Peyer's patch (tissue), 4 donors: ENCODE measurements around the gene GPC5. TPM values are rescaled to one million over a fixed set of nuclear protein-coding genes. Genes with fewer than 3 reads are reported as not detected.

Source experiments
- DNase-seq, 3 donors: peaks; one replicate each; pipeline ENCODE4 v3.0.0-alpha.2; 2017 to 2019
- H3K27ac ChIP-seq, 4 donors: fragments of 200-600 bp; sonication (generic); one replicate each; pipeline ENCODE4 v1.5.1; 2016 to 2019
- H3K27me3 ChIP-seq, 2 donors: fragments of 200-600 bp; sonication (generic); one replicate each; pipeline ENCODE4 v1.5.1; 2019
- H3K36me3 ChIP-seq, 3 donors: fragments of 200-600 bp; sonication (generic); one replicate each; pipeline ENCODE4 v1.5.1; 2016 to 2019
- H3K4me1 ChIP-seq, 4 donors: fragments of 200-600 bp; sonication (generic); one replicate each; pipeline ENCODE4 v1.5.1; 2016 to 2019
- H3K4me3 ChIP-seq, 4 donors: fragments of 200-600 bp; sonication (generic); 1 replicate in 3 of 4; 2 replicates in 1 of 4; pipeline ENCODE4 v1.5.1; 2016 to 2019; ENCODE audit warnings: mild to moderate bottlenecking in 1 of 4
- H3K9me3 ChIP-seq, 4 donors: fragments of 200-600 bp; sonication (generic); one replicate each; pipeline ENCODE4 v1.5.1; 2016 to 2019; ENCODE audit warnings: mild to moderate bottlenecking in 1 of 4
- POLR2A ChIP-seq, 2 donors: fragments of 450-650 bp; IDR thresholded peaks; one replicate each; pipeline ENCODE4 v1.5.1; 2017; ENCODE audit warnings: antibody characterized with exemption in 2 of 2, mild to moderate bottlenecking in 2 of 2, moderate library complexity in 2 of 2
- total RNA-seq, 4 donors: library from RNA; depleted of rRNA; stranded (reverse); fragments of >200 nt; gene quantifications; one replicate each; pipeline ENCODE4 v1.1.0, GENCODE V29; 2016
- TF ChIP-seq, protein P1 (sequence below), 6 experiments: fragments of 450-650 bp in 4 of 6; fragments of 200-600 bp in 2 of 6; sonication (generic) in 1 of 6; IDR thresholded peaks; one replicate each; pipeline ENCODE4 v1.5.1; 2017 to 2019; ENCODE audit warnings: antibody characterized with exemption in 6 of 6, mild to moderate bottlenecking in 3 of 6, moderate library complexity in 1 of 6

The GPC5 gene
- total RNA-seq, 4 donors from 2014 or later: 4.1 TPM; not detected in 3

GRCh38 chr13:92451060-92451459 is 1052.6 kb downstream of the GPC5 start:
- TF ChIP-seq, protein P1, sequence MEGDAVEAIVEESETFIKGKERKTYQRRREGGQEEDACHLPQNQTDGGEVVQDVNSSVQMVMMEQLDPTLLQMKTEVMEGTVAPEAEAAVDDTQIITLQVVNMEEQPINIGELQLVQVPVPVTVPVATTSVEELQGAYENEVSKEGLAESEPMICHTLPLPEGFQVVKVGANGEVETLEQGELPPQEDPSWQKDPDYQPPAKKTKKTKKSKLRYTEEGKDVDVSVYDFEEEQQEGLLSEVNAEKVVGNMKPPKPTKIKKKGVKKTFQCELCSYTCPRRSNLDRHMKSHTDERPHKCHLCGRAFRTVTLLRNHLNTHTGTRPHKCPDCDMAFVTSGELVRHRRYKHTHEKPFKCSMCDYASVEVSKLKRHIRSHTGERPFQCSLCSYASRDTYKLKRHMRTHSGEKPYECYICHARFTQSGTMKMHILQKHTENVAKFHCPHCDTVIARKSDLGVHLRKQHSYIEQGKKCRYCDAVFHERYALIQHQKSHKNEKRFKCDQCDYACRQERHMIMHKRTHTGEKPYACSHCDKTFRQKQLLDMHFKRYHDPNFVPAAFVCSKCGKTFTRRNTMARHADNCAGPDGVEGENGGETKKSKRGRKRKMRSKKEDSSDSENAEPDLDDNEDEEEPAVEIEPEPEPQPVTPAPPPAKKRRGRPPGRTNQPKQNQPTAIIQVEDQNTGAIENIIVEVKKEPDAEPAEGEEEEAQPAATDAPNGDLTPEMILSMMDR (IDR thresholded peaks at IDR 0.05): no peak
- no peak for TF ChIP-seq POLR2A (IDR thresholded peaks at IDR 0.05)

GRCh38 chr13:92452840-92453239 is 1054.4 kb downstream of the GPC5 start:
- TF ChIP-seq, protein P1 (IDR thresholded peaks at IDR 0.05): no peak
- no peak for TF ChIP-seq POLR2A (IDR thresholded peaks at IDR 0.05)
- Histone ChIP-seq H3K9me3 (no peaks in the 10 kb centered on the region), H3K4me1 (no peaks in the 10 kb centered on the region), H3K4me3 (no peak overlapping the region), H3K36me3 (no peaks in the 10 kb centered on the region), H3K27me3 (no peaks in the 10 kb centered on the region), H3K27ac (no peak overlapping the region)
- DNase-seq: no peak

More at GRCh38 chr13:92451060-92451459, 1052.6 kb downstream of the GPC5 start:
- Histone ChIP-seq H3K4me1 (no peaks in the 10 kb centered on the region), H3K27me3 (no peaks in the 10 kb centered on the region), H3K9me3 (no peaks in the 10 kb centered on the region), H3K36me3 (no peaks in the 10 kb centered on the region), H3K27ac (no peak overlapping the region), H3K4me3 (no peak overlapping the region)
- DNase-seq: no peak

GRCh38 chr13:92459306-92459705 is 1060.9 kb downstream of the GPC5 start:
- Histone ChIP-seq H3K9me3 (no peaks in the 10 kb centered on the region), H3K27ac (no peak overlapping the region), H3K27me3 (no peaks in the 10 kb centered on the region), H3K36me3 (no peaks in the 10 kb centered on the region), H3K4me1 (no peaks in the 10 kb centered on the region), H3K4me3 (no peak overlapping the region)
- TF ChIP-seq POLR2A (IDR thresholded peaks at IDR 0.05): no peak
- TF ChIP-seq, protein P1 (IDR thresholded peaks at IDR 0.05): no peak
- DNase-seq: no peak

GRCh38 chr13:92460479-92460878 is 1062.1 kb downstream of the GPC5 start:
- Histone ChIP-seq H3K4me3 (no peak overlapping the region), H3K9me3 (no peaks in the 10 kb centered on the region), H3K4me1 (no peaks in the 10 kb centered on the region), H3K36me3 (no peaks in the 10 kb centered on the region), H3K27ac (no peak overlapping the region), H3K27me3 (no peaks in the 10 kb centered on the region)
- TF ChIP-seq, protein P1 (IDR thresholded peaks at IDR 0.05): no peak
- TF ChIP-seq POLR2A (IDR thresholded peaks at IDR 0.05): no peak
- no peak for DNase-seq

DNA sequence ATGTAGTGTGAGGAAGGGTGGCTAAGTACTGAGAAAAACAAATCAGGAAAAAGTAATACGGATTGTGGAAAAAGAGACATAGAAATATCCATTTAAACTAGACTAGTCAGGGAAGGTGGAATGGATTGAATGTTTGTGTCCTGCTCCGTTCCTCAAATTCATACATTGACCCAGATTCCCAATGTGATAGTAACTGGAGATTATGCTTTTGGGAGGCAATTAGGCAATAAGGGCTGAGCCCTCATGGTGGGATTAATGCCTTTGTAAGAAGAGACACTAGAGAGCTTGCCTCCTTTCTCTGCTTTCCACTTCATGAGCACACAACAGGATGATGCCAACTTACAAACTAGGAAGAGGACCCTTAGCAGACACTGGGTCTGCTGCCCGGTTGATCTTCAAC is 1063.0 kb downstream of the GPC5 start:
- no peaks in the 10 kb centered on the region for H3K4me1 ChIP-seq
- no peaks in the 10 kb centered on the region for H3K36me3 ChIP-seq
- TF ChIP-seq, protein P1 (IDR thresholded peaks at IDR 0.05): no peak
- TF ChIP-seq POLR2A (IDR thresholded peaks at IDR 0.05): no peak
- H3K4me3 ChIP-seq: no peak overlapping the region
- H3K9me3 ChIP-seq: no peaks in the 10 kb centered on the region
- no peaks in the 10 kb centered on the region for H3K27me3 ChIP-seq
- no peak for DNase-seq
- no peak overlapping the region for H3K27ac ChIP-seq

GRCh38 chr13:92461831-92462230 is 1063.4 kb downstream of the GPC5 start:
- no peak for TF ChIP-seq POLR2A (IDR thresholded peaks at IDR 0.05)
- TF ChIP-seq, protein P1 (IDR thresholded peaks at IDR 0.05): no peak
- Histone ChIP-seq H3K9me3 (no peaks in the 10 kb centered on the region), H3K36me3 (no peaks in the 10 kb centered on the region), H3K27me3 (no peaks in the 10 kb centered on the region), H3K4me3 (no peak overlapping the region), H3K27ac (no peak overlapping the region), H3K4me1 (no peaks in the 10 kb centered on the region)
- no peak for DNase-seq
